K562 (cell line): ENCODE data around the gene HIVEP1.

Experiments
- BHLHE40 ChIP-seq: IDR thresholded peaks from 2 replicates; pipeline ENCODE4 v1.6.1; 2011; ENCODE audit warnings: low read length, improper control_type of control experiment
- CBX2 ChIP-seq: fragments of 200-600 bp; sonication (generic); IDR thresholded peaks from one replicate; pipeline ENCODE4 v1.6.1; 2012; ENCODE audit warnings: mild to moderate bottlenecking, low read length, inconsistent platforms; ENCODE audit not compliant: insufficient read depth, poor library complexity, severe bottlenecking
- CEBPZ ChIP-seq: fragments of 150-350 bp; IDR thresholded peaks from 2 replicates; pipeline ENCODE4 v1.6.1; 2014; ENCODE audit warnings: low read depth, mild to moderate bottlenecking, low read length, borderline replicate concordance
- ELF4 ChIP-seq: fragments of 450-650 bp; formaldehyde crosslinking; IDR thresholded peaks from 2 replicates; pipeline ENCODE4 v1.4.0; 2022; ENCODE audit warnings: missing genetic modification characterization
- FOXK1 ChIP-seq: sonication (generic); formaldehyde crosslinking; IDR thresholded peaks from 2 replicates; pipeline ENCODE4 v1.8.0; 2022; ENCODE audit warnings: missing genetic modification reagents, mild to moderate bottlenecking, borderline replicate concordance
- JUN ChIP-seq, 2 experiments: sonication (generic) in 1 of 2; formaldehyde crosslinking in 1 of 2; IDR thresholded peaks; 2 replicates each; pipeline versions ENCODE4 v1.6.1 to v1.8.0; 2012 to 2022; ENCODE audit warnings: borderline replicate concordance in 2 of 2, mild to moderate bottlenecking in 2 of 2, improper control_type of control experiment in 1 of 2, low read depth in 1 of 2, low read length in 1 of 2, missing genetic modification reagents in 1 of 2
- KDM2B ChIP-seq: fragments of 250-450 bp; sonication (Bioruptor Pico); IDR thresholded peaks from 2 replicates; pipeline ENCODE4 v1.8.0; 2021; ENCODE audit warnings: mild to moderate bottlenecking, moderate library complexity
- SMARCA5 ChIP-seq: fragments of 450-650 bp; IDR thresholded peaks from 2 replicates; pipeline ENCODE4 v1.6.1; 2016
- SMARCB1 ChIP-seq: IDR thresholded peaks from 2 replicates; pipeline ENCODE4 v1.6.1; 2011; ENCODE audit warnings: improper control_type of control experiment, low read depth; ENCODE audit not compliant: insufficient read length
- SPI1 ChIP-seq: IDR thresholded peaks from 2 replicates; pipeline ENCODE4 v1.6.1; 2011; ENCODE audit warnings: low read depth, low read length, control low read depth, borderline replicate concordance
- TCF7L2 ChIP-seq: fragments of 150-350 bp; IDR thresholded peaks from 2 replicates; pipeline ENCODE4 v1.6.1; 2016; ENCODE audit warnings: low read depth, mild to moderate bottlenecking, low read length, moderate library complexity

DNA sequence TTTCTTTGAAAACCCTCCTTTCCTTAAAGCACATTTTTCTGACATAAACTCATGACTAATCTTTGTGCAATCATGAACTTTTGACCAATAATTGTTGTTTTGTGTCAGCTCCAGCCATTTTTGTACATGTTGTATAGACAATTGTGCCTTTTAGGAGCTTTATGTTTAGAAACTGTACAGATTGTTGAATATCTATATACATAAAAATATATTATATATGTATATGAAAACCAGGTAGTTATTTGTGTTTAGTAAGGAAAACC lies 152.3 kb downstream of the HIVEP1 start:
- TF ChIP-seq SPI1 (no peak), BHLHE40 (no peak), CBX2 (no peak), FOXK1 (no peak), SMARCA5 (no peak), KDM2B (CRISPR knock-in tag) (no peak), ELF4 (no peak), SMARCB1 (no peak), CEBPZ (no peak), JUN (IDR thresholded peaks at IDR 0.05; ENCODE audit: borderline replicate concordance, low read depth, low read length) (no peak), JUN (CRISPR knock-in tag; IDR thresholded peaks at IDR 0.05; ENCODE audit: borderline replicate concordance) (no peak), TCF7L2 (no peak)
